Thymus (tissue), 14 donors: ENCODE data around the gene SEMA3B. TPM values are rescaled to one million over a fixed set of nuclear protein-coding genes. Genes with fewer than 3 reads are reported as not detected.

Source experiments
- DNase-seq, 9 donors: peaks; one replicate each; pipeline ENCODE4 v3.0.0-alpha.2; 2013; ENCODE audit warnings: low spot score in 9 of 9, low read depth in 6 of 9, missing footprints in 1 of 9
- H3K27ac ChIP-seq, 2 donors: one replicate each; pipeline ENCODE4 v1.5.1; 2013; ENCODE audit warnings: control low read depth in 1 of 2, low read depth in 1 of 2, low read length in 1 of 2, mild to moderate bottlenecking in 1 of 2, moderate library complexity in 1 of 2
- H3K27me3 ChIP-seq, 2 donors: one replicate each; pipeline ENCODE4 v1.5.1; 2013; ENCODE audit warnings: low read length in 1 of 2; ENCODE audit not compliant: control insufficient read depth in 2 of 2, insufficient read depth in 1 of 2
- H3K36me3 ChIP-seq, 2 donors: one replicate each; pipeline ENCODE4 v1.5.1; 2013; ENCODE audit warnings: low read length in 1 of 2, mild to moderate bottlenecking in 1 of 2, moderate library complexity in 1 of 2; ENCODE audit not compliant: control insufficient read depth in 2 of 2, insufficient read depth in 2 of 2
- H3K4me1 ChIP-seq, 2 donors: one replicate each; pipeline ENCODE4 v1.5.1; 2013; ENCODE audit warnings: low read length in 2 of 2; ENCODE audit not compliant: control insufficient read depth in 2 of 2, insufficient read depth in 2 of 2
- H3K4me3 ChIP-seq, 2 donors: one replicate each; pipeline ENCODE4 v1.5.1; 2013; ENCODE audit warnings: low read length in 2 of 2, control low read depth in 1 of 2, mild to moderate bottlenecking in 1 of 2
- H3K9me3 ChIP-seq, 2 donors: one replicate each; pipeline ENCODE4 v1.5.1; 2013; ENCODE audit warnings: low read length in 1 of 2, mild to moderate bottlenecking in 1 of 2; ENCODE audit not compliant: control insufficient read depth in 2 of 2, insufficient read depth in 1 of 2
- WGBS: extraction: QIAGEN DNeasy Blood & Tissue Kit; methylation state at CpG from one replicate; pipeline ENCODE4 v1.1.7; 2013; 5-methylcytosine and 5-hydroxymethylcytosine counted together
- long read RNA-seq, 10 donors: transcript quantifications; one replicate each; lab custom pipeline, GENCODE V29; 2026
- polyA plus RNA-seq: library from polyadenylated mRNA; stranded (reverse); fragments of 200-250 nt; gene quantifications from one replicate; pipeline ENCODE4 v1.2.3, GENCODE V29; 2013
- total RNA-seq: library from RNA; stranded (reverse); fragments of 120-200 nt; gene quantifications from one replicate; pipeline ENCODE4 v1.2.4, GENCODE V29; 2013
- donor health status: healthy.

Gene SEMA3B
- 0.66 TPM for total RNA-seq
- polyA plus RNA-seq = 4.8 TPM
- long read RNA-seq, donor 1 = 0 reads
- long read RNA-seq, donor 2, partial matches to known transcripts = 0 of 1 reads
- long read RNA-seq, donor 2, other reads (novel, unspliced or antisense) = 0 of 1 reads
- long read RNA-seq, donor 3 = 0 reads
- long read RNA-seq, donor 4 = 0 reads
- long read RNA-seq, donor 5, partial matches to known transcripts = 8 of 8 reads
- long read RNA-seq, donor 5, other reads (novel, unspliced or antisense) = 0 of 8 reads
- long read RNA-seq, donor 6 = 0 reads
- long read RNA-seq, donor 7 = 0 reads
- long read RNA-seq, donor 8 = 0 reads
- long read RNA-seq, donor 9 = 0 reads
- long read RNA-seq, donor 10 = 0 reads

DNA sequence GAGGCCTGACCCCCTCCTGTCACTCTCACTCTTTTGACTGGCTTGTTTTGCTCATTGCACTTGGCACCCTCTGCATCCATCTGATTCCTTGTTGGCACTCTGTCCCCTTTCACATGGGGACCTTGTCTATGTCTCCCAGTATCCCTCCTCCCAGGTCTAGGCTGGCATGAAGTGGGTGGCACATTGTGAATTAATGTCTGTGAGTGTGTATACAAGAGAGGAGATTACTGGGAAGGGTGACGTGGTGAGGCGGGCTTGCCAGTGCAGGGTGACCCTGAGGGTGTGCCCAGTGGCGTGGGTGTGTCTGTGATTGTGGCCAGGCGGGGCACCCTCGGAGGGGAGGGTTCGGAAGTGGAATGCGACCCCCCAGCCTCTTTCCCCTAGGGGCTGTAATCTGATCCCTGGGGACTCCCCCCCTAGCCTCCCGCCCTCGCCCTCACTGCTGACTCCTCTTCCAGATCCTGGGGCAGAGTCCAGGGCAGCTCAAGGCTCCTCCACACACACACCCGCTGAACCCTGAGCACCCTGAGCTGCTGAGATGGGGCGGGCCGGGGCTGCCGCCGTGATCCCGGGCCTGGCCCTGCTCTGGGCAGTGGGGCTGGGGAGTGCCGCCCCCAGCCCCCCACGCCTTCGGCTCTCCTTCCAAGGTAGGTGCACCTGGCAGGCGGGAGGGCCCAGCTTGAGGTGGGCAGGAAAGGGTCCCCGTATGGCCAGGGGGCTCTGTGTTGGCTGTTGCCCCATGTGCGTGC lies at the start of gene SEMA3B:
Gene SEMA3B (plus strand): TSS at position 445 of the 749 bp plus-strand sequence. CDS start 94 bp downstream, at position 539.
- WGBS = 89% methylated on average over 21 of the region's 21 CpGs
- peaks cover 0 to 14% of the 10 kb centered on the region in 2 donors for H3K4me1 ChIP-seq
- DNase-seq = no peak

DNA sequence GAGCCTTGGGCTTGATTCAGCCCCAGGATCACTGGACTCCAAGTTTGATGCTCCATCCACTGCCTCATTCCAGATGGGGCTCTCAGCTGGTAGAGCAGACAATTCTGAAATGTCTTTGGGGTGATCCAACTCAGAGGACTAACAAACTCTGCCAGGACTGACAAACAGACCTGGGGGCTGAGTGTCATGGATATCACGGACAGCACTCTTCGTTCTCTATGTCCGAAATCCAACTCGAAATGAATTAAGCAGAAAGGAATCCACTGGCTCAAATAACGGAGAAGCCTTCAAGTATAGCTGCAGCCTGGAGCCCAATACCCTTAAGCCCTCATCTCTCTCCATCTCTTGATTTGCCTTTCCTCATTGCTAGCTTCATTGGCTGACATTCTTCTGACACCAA lies 49.7 kb upstream of the SEMA3B start:
- H3K27me3 ChIP-seq = no peaks in the 10 kb centered on the region
- no peak overlapping the region for H3K27ac ChIP-seq
- peaks cover 0 to 19% of the 10 kb centered on the region in 2 donors for H3K4me1 ChIP-seq
- DNase-seq = no peak
- H3K36me3 ChIP-seq = no peaks in the 10 kb centered on the region
- H3K9me3 ChIP-seq = no peaks in the 10 kb centered on the region
- 96% methylated on average over 5 of the region's 5 CpGs for WGBS
- H3K4me3 ChIP-seq = no peak overlapping the region

More for the DNA sequence above, at the start of gene SEMA3B:
- H3K36me3 ChIP-seq = no peaks in the 10 kb centered on the region
- H3K9me3 ChIP-seq = peaks cover 0 to 6% of the 10 kb centered on the region in 2 donors
- peaks cover 18 to 76% of the 10 kb centered on the region in 2 donors for H3K27me3 ChIP-seq
- no peak within 1 kb of the TSS for H3K27ac ChIP-seq
- H3K4me3 ChIP-seq = no peak within 1 kb of the TSS

DNA sequence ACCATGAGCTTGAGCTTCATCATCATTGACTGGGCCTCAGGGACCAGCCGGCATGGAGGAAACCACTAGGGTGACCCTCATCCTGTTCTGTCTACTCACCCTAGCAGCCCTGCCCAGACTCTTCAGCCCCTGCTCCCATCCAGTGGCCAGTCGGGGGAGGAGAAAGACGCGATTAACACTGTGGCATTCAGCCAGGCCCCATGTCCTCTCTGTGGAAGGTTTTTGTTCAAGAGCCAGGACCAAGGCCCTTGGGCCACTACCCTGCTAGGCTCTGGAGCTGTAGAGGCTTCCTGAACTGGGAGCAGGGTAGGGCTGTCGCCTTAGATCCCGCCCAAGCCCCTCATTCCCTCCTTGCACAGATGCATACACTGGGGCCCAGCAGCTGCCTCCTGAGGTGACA lies 48.8 kb upstream of the SEMA3B start:
- Histone ChIP-seq H3K27me3 (peaks cover 0 to 2% of the 10 kb centered on the region in 2 donors), H3K9me3 (no peaks in the 10 kb centered on the region), H3K36me3 (no peaks in the 10 kb centered on the region), H3K4me1 (peaks cover 0 to 19% of the 10 kb centered on the region in 2 donors), H3K4me3 (no peak overlapping the region), H3K27ac (no peak overlapping the region)
- DNase-seq = no peak
- whole genome bisulfite sequencing = 85% methylated on average over 6 of the region's 6 CpGs

DNA sequence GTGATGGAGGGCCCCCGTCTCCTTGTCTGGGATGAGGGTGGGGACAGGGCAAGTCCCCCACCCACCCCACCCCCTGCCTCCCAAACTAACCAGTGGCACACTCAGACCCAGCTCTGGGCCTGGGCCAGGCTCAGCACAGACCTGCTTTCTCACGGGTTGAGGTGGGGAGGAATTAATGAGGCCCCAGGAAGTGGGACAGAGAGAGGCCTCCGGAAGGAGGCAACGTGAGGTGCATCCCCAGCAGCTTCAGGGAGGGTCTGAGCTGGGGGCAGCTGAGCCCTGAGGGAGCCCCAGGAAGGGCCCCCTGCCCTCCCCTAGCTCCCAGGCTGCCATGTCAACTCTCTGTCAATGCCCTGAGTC lies 47.9 kb upstream of the SEMA3B start:
- H3K4me3 ChIP-seq = no peak overlapping the region
- H3K27me3 ChIP-seq = peaks cover 0 to 6% of the 10 kb centered on the region in 2 donors
- H3K4me1 ChIP-seq = peaks cover 0 to 23% of the 10 kb centered on the region in 2 donors
- no peaks in the 10 kb centered on the region for H3K9me3 ChIP-seq
- H3K27ac ChIP-seq = no peak overlapping the region
- 48% methylated on average over 4 of the region's 4 CpGs for WGBS
- no peak for DNase-seq
- H3K36me3 ChIP-seq = no peaks in the 10 kb centered on the region

DNA sequence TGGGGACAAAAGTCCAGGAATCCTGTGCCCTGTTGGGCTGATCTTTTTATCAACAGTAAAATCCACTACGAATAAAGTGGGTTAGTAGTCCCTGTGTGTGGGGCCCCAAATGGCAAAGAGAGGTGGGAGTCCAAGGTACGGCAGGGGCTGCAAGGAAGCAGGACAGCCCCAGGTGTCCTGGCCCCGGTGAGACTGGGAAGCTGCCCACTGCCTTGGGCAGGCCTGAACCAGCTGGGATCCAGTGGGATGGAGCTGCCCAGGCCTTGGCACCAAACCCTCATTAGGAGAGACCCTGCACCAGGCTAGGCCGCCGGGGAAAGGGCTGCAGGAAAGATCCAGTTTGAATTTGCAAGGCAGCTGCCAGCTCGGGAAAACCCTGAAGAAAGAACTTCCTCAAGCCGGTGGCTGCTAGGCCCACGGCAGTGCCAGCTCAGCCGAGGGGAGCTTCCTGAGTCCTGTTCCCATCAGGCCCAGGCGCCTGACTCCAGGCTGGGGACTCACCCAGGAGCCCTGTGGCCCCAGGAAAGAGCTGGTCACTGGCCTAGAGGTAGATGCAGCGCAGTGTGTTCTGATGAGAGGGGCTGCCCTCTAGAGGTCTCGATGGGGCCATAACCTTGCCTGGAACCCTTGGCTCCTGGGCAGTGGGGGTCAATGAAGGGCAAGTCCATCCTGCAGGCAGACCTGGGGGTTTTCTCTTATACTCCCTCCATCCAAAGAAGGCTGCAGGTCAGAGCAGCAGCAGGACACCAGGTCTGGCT lies 47.4 kb upstream of the SEMA3B start:
- 61% methylated on average over 12 of the region's 12 CpGs for WGBS
- H3K4me3 ChIP-seq = no peak overlapping the region
- no peak overlapping the region for H3K27ac ChIP-seq
- H3K36me3 ChIP-seq = no peaks in the 10 kb centered on the region
- peaks cover 0 to 10% of the 10 kb centered on the region in 2 donors for H3K27me3 ChIP-seq
- H3K4me1 ChIP-seq = peaks cover 0 to 28% of the 10 kb centered on the region in 2 donors
- DNase-seq = no peak
- no peaks in the 10 kb centered on the region for H3K9me3 ChIP-seq

DNA sequence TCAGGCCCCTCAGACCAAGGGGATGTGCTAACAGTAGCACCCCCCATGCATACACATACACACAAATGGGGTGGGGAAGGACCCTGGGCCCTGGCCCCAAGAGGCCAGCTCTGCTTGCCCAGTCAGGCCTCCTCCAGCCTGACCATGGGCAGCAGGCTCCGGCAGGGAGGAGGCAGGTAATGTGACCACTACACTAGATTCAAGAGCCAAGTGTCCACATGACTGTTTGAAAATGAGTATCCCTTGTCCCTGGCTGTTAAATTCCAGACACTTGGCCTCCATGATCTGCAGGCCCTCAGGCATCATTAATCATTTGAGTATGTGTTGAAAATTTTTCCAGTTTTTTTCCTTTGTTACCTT lies 46.8 kb upstream of the SEMA3B start:
- no peak overlapping the region for H3K27ac ChIP-seq
- no peak overlapping the region for H3K4me3 ChIP-seq
- H3K27me3 ChIP-seq = peaks cover 0 to 12% of the 10 kb centered on the region in 2 donors
- H3K4me1 ChIP-seq = peaks cover 0 to 34% of the 10 kb centered on the region in 2 donors
- 100% methylated on average over 1 of the region's 1 CpG for WGBS
- no peaks in the 10 kb centered on the region for H3K36me3 ChIP-seq
- DNase-seq = no peak
- H3K9me3 ChIP-seq = no peaks in the 10 kb centered on the region

DNA sequence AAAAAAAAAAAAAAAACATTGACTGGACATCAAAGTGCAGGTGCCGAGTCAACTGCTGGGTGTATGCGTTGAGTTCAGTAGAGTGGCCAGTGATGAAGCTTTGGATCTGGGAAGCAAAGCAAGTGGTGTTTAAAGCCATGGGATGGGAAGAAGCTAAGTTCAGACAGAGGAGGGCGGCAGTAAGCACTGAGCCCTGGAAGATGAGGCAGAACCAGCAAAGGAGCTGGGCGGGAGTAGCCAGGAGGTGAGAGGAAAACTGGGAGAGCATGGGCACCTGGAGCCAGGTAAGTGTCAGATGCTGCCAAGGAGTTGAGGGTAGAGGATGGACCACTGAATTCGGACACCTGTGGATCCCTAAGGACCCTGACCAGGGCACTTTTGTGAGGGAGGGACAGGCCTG lies 44.3 kb upstream of the SEMA3B start:
- no peak overlapping the region for H3K27ac ChIP-seq

DNA sequence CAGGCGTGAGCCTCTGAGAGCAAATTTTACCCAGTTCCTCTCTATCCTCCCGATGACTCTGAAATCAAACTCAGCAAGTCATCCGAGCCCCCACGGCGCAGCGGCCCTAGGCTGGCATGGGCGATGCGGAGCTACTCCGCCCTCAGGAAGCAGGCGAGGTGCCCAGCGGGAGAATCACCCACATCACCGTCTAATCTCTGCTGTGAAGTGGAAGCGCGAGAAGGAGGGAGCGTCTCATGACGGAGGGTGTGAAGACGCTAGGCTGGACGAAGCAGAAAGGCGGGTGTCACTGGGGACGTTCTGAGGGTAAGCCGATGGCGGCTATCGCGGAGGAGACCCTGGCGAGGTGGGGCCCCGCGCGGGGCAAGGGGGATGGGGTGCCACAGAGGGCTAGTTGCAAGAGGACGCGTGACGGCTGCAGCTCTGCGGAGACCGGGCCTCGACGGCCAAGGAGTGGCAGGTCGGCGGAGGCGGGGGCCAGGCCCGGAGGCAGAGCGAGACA lies 42.0 kb upstream of the SEMA3B start:
- Histone ChIP-seq H3K36me3 (no peaks in the 10 kb centered on the region), H3K27me3 (peaks cover 0 to 12% of the 10 kb centered on the region in 2 donors), H3K9me3 (no peaks in the 10 kb centered on the region), H3K4me1 (peaks cover 5 to 37% of the 10 kb centered on the region in 2 donors), H3K27ac (peak overlapping the region; percentile 48 to 72), H3K4me3 (peak overlapping the region; percentile 63 to 90)
- under 1% methylated on average over 40 of the region's 40 CpGs for WGBS
- peak in 4 of 9 donors; percentile 36 to 44 (median 42) for DNase-seq

More for the DNA sequence above, 44.3 kb upstream of the SEMA3B start:
- Histone ChIP-seq H3K9me3 (no peaks in the 10 kb centered on the region), H3K36me3 (no peaks in the 10 kb centered on the region), H3K27me3 (peaks cover 0 to 12% of the 10 kb centered on the region in 2 donors), H3K4me1 (peaks cover 5 to 50% of the 10 kb centered on the region in 2 donors), H3K4me3 (no peak overlapping the region)
- 93% methylated on average over 5 of the region's 5 CpGs for WGBS
- no peak for DNase-seq
